ENCODE results near the gene COP1.

- TF ChIP-seq, protein P1, sequence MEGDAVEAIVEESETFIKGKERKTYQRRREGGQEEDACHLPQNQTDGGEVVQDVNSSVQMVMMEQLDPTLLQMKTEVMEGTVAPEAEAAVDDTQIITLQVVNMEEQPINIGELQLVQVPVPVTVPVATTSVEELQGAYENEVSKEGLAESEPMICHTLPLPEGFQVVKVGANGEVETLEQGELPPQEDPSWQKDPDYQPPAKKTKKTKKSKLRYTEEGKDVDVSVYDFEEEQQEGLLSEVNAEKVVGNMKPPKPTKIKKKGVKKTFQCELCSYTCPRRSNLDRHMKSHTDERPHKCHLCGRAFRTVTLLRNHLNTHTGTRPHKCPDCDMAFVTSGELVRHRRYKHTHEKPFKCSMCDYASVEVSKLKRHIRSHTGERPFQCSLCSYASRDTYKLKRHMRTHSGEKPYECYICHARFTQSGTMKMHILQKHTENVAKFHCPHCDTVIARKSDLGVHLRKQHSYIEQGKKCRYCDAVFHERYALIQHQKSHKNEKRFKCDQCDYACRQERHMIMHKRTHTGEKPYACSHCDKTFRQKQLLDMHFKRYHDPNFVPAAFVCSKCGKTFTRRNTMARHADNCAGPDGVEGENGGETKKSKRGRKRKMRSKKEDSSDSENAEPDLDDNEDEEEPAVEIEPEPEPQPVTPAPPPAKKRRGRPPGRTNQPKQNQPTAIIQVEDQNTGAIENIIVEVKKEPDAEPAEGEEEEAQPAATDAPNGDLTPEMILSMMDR (IDR thresholded peaks at IDR 0.05) = no peak
- no peak for TF ChIP-seq EZH2 (IDR thresholded peaks at IDR 0.05; ENCODE audit: borderline replicate concordance, insufficient read depth, low read depth, low read length, poor library complexity, severe bottlenecking)
These were observed 14.1 kb downstream of the COP1 start for GRCh38 chr1:176193023-176193422.
